Measurements from ENCODE around the gene GPRASP2. TPM values are rescaled to one million over a fixed set of nuclear protein-coding genes. Genes with fewer than 3 reads are reported as not detected.
"Not testable (repeated sequence)": the region's sequence is repeated elsewhere in the genome, so short reads cannot be mapped to it uniquely, and the experiment has no call there.

GPRASP2 gene
- 8.5 and 16.3 TPM in 2 replicates for total RNA-seq (ENCODE audit: low replicate concordance)
- long read RNA-seq, transcript GPRASP2-202 (5 exons, 581 nt): major isoform, 6 of 12 reads
- long read RNA-seq, partial matches to known transcripts: 0 of 12 reads
- long read RNA-seq, other reads (novel, unspliced or antisense): 4 of 12 reads

- Mint-ChIP-seq H3K27me3 (peaks cover 6% of the 10 kb centered on the region), H3K9me3 (no peaks in the 10 kb centered on the region), H3K4me1 (ENCODE audit: unreplicated experiment) (peaks cover 5% of the 10 kb centered on the region), H3K27ac (peak within 1 kb of the TSS; percentile 82), H3K36me3 (peaks cover 10% of the 10 kb centered on the region), H3K4me3 (peak within 1 kb of the TSS; percentile 93)
- no peak for TF ChIP-seq CTCF (conservative IDR thresholded peaks at IDR 0.05)
- DNase-seq (ENCODE audit: extremely low spot score, unreplicated experiment): no peak
These were observed at the start of gene GPRASP2 for GRCh38 chrX:102712216-102712966. GPRASP2 (plus strand) TSS chrX:102712448; CDS start chrX:102714870, 2,422 bp downstream.

GRCh38 chrX:102663820-102664219, 48.4 kb upstream of the GPRASP2 start:
- not testable (repeated sequence) for H3K4me1 Mint-ChIP-seq (ENCODE audit: unreplicated experiment); DNase-seq (ENCODE audit: extremely low spot score, unreplicated experiment); H3K27ac Mint-ChIP-seq; H3K27me3 Mint-ChIP-seq; H3K4me3 Mint-ChIP-seq; H3K9me3 Mint-ChIP-seq
- H3K36me3 Mint-ChIP-seq: peaks cover 14% of the 10 kb centered on the region

- Mint-ChIP-seq H3K9me3 (peaks cover 12% of the 10 kb centered on the region), H3K36me3 (peaks cover 14% of the 10 kb centered on the region)
- not testable (repeated sequence) for DNase-seq (ENCODE audit: extremely low spot score, unreplicated experiment); H3K4me1 Mint-ChIP-seq (ENCODE audit: unreplicated experiment); H3K27me3 Mint-ChIP-seq; H3K27ac Mint-ChIP-seq; H3K4me3 Mint-ChIP-seq
These were observed 45.2 kb upstream of the GPRASP2 start for GRCh38 chrX:102667034-102667433.

GRCh38 chrX:102669526-102669925, 42.7 kb upstream of the GPRASP2 start:
- H3K27ac Mint-ChIP-seq: no peak overlapping the region
- peaks cover 5% of the 10 kb centered on the region for H3K9me3 Mint-ChIP-seq
- no peak overlapping the region for H3K4me3 Mint-ChIP-seq
- DNase-seq (ENCODE audit: extremely low spot score, unreplicated experiment): no peak
- TF ChIP-seq CTCF (conservative IDR thresholded peaks at IDR 0.05): no peak
- H3K4me1 Mint-ChIP-seq (ENCODE audit: unreplicated experiment): no peaks in the 10 kb centered on the region
- peaks cover 6% of the 10 kb centered on the region for H3K36me3 Mint-ChIP-seq
- no peaks in the 10 kb centered on the region for H3K27me3 Mint-ChIP-seq

- Mint-ChIP-seq H3K9me3 (peaks cover 8% of the 10 kb centered on the region), H3K36me3 (no peaks in the 10 kb centered on the region), H3K27ac (no peak overlapping the region), H3K4me1 (ENCODE audit: unreplicated experiment) (no peaks in the 10 kb centered on the region), H3K27me3 (no peaks in the 10 kb centered on the region), H3K4me3 (no peak overlapping the region)
- DNase-seq (ENCODE audit: extremely low spot score, unreplicated experiment): no peak
- no peak for TF ChIP-seq CTCF (conservative IDR thresholded peaks at IDR 0.05)
These were observed 39.4 kb upstream of the GPRASP2 start for GRCh38 chrX:102672856-102673255.

- not testable (repeated sequence) for H3K27me3 Mint-ChIP-seq; H3K27ac Mint-ChIP-seq; DNase-seq (ENCODE audit: extremely low spot score, unreplicated experiment); H3K4me1 Mint-ChIP-seq (ENCODE audit: unreplicated experiment); H3K36me3 Mint-ChIP-seq; H3K9me3 Mint-ChIP-seq; H3K4me3 Mint-ChIP-seq
These were observed 34.8 kb upstream of the GPRASP2 start for GRCh38 chrX:102677479-102677878.

- no peaks in the 10 kb centered on the region for H3K9me3 Mint-ChIP-seq
- no peak overlapping the region for H3K4me3 Mint-ChIP-seq
- DNase-seq (ENCODE audit: extremely low spot score, unreplicated experiment): no peak
- H3K36me3 Mint-ChIP-seq: peaks cover 7% of the 10 kb centered on the region
- H3K27ac Mint-ChIP-seq: no peak overlapping the region
- no peaks in the 10 kb centered on the region for H3K4me1 Mint-ChIP-seq (ENCODE audit: unreplicated experiment)
- H3K27me3 Mint-ChIP-seq: no peaks in the 10 kb centered on the region
- TF ChIP-seq CTCF (conservative IDR thresholded peaks at IDR 0.05): no peak
These were observed 27.3 kb upstream of the GPRASP2 start for GRCh38 chrX:102684772-102685520.

All from type B pancreatic cell (in vitro differentiated cells).